ENCODE measurements around the gene NACA. TPM values are rescaled to one million over a fixed set of nuclear protein-coding genes. Genes with fewer than 3 reads are reported as not detected.

NACA gene
- total and polyA plus RNA-seq, 2 of the 13 experiments (the other 11 are each of a cell fraction or from before 2014, with no cell fraction given): 799 to 1,700 TPM

DNA sequence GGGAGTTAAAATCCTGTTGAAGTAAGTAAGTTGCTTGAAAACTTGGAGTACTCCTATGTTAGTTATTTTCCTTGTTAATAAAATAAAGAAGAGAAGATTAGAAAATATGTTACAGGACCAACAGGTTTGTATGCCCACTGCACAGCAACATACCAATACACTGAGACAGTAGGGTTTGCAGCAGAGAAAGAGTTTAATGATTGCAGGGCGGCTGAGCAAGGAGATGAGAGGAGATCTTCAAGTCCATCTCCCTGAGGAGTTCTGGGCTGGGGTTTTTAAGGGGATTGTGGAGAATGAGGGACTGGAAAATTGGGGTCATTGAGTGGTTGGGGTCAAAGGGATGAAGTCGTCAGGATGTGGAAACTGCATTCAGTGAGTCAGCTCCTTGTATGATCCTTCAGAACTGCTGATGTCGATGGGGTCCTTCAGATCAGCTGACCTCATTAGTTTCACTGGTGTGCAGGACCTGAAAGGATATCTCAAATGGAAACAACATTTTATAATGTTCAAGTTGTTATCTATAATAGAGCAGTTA lies 33.7 kb upstream of the NACA start (continued):
- TF ChIP-seq BORCS8-MEF2B (CRISPR knock-in tag; IDR thresholded peaks at IDR 0.05): no peak
- TF ChIP-seq RORA (CRISPR knock-in tag; IDR thresholded peaks at IDR 0.05): 0 out of 2 replicates have a peak, but pooled peaks have one; percentile 14
- TF ChIP-seq, protein P1, sequence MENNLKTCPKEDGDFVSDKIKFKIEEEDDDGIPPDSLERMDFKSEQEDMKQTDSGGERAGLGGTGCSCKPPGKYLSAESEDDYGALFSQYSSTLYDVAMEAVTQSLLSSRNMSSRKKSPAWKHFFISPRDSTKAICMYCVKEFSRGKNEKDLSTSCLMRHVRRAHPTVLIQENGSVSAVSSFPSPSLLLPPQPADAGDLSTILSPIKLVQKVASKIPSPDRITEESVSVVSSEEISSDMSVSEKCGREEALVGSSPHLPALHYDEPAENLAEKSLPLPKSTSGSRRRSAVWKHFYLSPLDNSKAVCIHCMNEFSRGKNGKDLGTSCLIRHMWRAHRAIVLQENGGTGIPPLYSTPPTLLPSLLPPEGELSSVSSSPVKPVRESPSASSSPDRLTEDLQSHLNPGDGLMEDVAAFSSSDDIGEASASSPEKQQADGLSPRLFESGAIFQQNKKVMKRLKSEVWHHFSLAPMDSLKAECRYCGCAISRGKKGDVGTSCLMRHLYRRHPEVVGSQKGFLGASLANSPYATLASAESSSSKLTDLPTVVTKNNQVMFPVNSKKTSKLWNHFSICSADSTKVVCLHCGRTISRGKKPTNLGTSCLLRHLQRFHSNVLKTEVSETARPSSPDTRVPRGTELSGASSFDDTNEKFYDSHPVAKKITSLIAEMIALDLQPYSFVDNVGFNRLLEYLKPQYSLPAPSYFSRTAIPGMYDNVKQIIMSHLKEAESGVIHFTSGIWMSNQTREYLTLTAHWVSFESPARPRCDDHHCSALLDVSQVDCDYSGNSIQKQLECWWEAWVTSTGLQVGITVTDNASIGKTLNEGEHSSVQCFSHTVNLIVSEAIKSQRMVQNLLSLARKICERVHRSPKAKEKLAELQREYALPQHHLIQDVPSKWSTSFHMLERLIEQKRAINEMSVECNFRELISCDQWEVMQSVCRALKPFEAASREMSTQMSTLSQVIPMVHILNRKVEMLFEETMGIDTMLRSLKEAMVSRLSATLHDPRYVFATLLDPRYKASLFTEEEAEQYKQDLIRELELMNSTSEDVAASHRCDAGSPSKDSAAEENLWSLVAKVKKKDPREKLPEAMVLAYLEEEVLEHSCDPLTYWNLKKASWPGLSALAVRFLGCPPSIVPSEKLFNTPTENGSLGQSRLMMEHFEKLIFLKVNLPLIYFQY (CRISPR knock-in tag; IDR thresholded peaks at IDR 0.05; ENCODE audit: borderline replicate concordance): no peak
- TF ChIP-seq ZNF552 (CRISPR knock-in tag; IDR thresholded peaks at IDR 0.05; ENCODE audit: borderline replicate concordance): no peak
- TF ChIP-seq ZNF205 (CRISPR knock-in tag; IDR thresholded peaks at IDR 0.05): no peak
- no peak for TF ChIP-seq ZC3H13 (CRISPR knock-in tag; IDR thresholded peaks at IDR 0.05)
- no peak for TF ChIP-seq ZNF674 (CRISPR knock-in tag; IDR thresholded peaks at IDR 0.05; ENCODE audit: low read depth)
- no peak for TF ChIP-seq GZF1 (CRISPR knock-in tag; IDR thresholded peaks at IDR 0.05)
- TF ChIP-seq, protein P2, sequence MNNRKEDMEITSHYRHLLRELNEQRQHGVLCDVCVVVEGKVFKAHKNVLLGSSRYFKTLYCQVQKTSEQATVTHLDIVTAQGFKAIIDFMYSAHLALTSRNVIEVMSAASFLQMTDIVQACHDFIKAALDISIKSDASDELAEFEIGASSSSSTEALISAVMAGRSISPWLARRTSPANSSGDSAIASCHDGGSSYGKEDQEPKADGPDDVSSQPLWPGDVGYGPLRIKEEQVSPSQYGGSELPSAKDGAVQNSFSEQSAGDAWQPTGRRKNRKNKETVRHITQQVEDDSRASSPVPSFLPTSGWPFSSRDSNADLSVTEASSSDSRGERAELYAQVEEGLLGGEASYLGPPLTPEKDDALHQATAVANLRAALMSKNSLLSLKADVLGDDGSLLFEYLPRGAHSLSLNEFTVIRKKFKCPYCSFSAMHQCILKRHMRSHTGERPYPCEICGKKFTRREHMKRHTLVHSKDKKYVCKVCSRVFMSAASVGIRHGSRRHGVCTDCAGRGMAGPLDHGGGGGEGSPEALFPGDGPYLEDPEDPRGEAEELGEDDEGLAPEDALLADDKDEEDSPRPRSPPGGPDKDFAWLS (CRISPR knock-in tag; IDR thresholded peaks at IDR 0.05; ENCODE audit: borderline replicate concordance): no peak
- no peak for TF ChIP-seq ZNF235 (CRISPR knock-in tag; IDR thresholded peaks at IDR 0.05; ENCODE audit: borderline replicate concordance)
- no peak for TF ChIP-seq YEATS2 (CRISPR knock-in tag; IDR thresholded peaks at IDR 0.05; ENCODE audit: borderline replicate concordance)
- TF ChIP-seq, protein P3, sequence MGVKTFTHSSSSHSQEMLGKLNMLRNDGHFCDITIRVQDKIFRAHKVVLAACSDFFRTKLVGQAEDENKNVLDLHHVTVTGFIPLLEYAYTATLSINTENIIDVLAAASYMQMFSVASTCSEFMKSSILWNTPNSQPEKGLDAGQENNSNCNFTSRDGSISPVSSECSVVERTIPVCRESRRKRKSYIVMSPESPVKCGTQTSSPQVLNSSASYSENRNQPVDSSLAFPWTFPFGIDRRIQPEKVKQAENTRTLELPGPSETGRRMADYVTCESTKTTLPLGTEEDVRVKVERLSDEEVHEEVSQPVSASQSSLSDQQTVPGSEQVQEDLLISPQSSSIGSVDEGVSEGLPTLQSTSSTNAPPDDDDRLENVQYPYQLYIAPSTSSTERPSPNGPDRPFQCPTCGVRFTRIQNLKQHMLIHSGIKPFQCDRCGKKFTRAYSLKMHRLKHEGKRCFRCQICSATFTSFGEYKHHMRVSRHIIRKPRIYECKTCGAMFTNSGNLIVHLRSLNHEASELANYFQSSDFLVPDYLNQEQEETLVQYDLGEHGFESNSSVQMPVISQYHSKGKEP (CRISPR knock-in tag; IDR thresholded peaks at IDR 0.05): no peak
- no peak for TF ChIP-seq MAFG (CRISPR knock-in tag; IDR thresholded peaks at IDR 0.05)
- TF ChIP-seq, protein P4, sequence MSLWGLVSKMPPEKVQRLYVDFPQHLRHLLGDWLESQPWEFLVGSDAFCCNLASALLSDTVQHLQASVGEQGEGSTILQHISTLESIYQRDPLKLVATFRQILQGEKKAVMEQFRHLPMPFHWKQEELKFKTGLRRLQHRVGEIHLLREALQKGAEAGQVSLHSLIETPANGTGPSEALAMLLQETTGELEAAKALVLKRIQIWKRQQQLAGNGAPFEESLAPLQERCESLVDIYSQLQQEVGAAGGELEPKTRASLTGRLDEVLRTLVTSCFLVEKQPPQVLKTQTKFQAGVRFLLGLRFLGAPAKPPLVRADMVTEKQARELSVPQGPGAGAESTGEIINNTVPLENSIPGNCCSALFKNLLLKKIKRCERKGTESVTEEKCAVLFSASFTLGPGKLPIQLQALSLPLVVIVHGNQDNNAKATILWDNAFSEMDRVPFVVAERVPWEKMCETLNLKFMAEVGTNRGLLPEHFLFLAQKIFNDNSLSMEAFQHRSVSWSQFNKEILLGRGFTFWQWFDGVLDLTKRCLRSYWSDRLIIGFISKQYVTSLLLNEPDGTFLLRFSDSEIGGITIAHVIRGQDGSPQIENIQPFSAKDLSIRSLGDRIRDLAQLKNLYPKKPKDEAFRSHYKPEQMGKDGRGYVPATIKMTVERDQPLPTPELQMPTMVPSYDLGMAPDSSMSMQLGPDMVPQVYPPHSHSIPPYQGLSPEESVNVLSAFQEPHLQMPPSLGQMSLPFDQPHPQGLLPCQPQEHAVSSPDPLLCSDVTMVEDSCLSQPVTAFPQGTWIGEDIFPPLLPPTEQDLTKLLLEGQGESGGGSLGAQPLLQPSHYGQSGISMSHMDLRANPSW (CRISPR knock-in tag; IDR thresholded peaks at IDR 0.05; ENCODE audit: borderline replicate concordance): no peak
- TF ChIP-seq MXI1 (IDR thresholded peaks at IDR 0.05; ENCODE audit: borderline replicate concordance, low read depth, low read length): no peak
- TF ChIP-seq, protein P5, sequence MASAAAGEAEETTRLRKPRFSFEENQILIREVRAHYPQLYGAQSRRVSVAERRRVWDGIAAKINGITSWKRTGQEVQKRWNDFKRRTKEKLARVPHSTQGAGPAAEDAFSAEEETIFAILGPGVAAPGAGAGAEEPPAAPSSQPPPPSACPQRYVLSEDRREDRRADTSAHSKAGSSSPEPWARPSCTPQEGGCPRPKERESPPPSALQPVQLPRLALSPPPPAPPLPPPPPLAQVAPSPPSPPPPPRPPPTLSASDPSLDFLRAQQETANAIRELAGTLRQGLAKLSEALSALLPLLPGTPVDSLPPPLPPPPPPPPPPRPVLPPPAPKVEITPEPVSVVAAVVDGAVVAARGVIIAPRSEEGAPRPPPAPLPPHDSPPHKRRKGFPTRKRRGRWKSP (CRISPR knock-in tag; IDR thresholded peaks at IDR 0.05): peak; percentile 37; the same call in 1 of the 2 replicates
- no peak for TF ChIP-seq ISX (CRISPR knock-in tag; conservative IDR thresholded peaks at IDR 0.05)
- 0 out of 2 replicates have a peak, but pooled peaks have one; percentile 7 for TF ChIP-seq ZFP1 (CRISPR knock-in tag; IDR thresholded peaks at IDR 0.05)
- no peak for TF ChIP-seq ZNF17 (CRISPR knock-in tag; IDR thresholded peaks at IDR 0.05)
